ENCODE data around the gene SPEM2. TPM values are rescaled to one million over a fixed set of nuclear protein-coding genes. Genes with fewer than 3 reads are reported as not detected.

The SPEM2 gene
- polyA plus RNA-seq (ENCODE audit: insufficient read length in 4 of 4), result under 1 TPM in 1 of 4 donors, not detected in 3; 0.18 TPM

DNA sequence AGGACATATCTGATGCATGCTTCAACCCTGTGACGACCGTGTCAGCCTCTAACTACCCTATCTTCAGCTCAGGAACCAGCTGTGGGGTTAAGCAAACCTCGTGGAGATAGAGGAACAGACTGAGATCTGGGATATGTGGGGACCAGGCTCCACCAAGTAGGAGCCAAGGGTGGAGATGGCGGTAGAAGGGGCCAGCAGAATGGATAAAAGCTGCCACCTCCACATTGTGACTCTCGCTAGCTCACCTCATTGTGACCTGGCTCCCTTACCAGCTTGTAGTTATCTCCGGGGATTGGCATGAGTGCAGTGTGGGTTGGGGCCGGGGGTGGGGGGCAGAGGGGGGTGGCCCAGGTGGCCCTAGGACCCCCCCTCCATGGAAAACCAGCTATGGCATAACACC, at the start of gene SPEM2:
Gene SPEM2, plus strand, starts transcription at position 301 of the 400 bp plus-strand sequence. Its CDS starts 73 bp downstream, at position 374.
- DNase-seq (ENCODE audit: low read depth in 4 of 4, low spot score in 3 of 4), result no peak

DNA sequence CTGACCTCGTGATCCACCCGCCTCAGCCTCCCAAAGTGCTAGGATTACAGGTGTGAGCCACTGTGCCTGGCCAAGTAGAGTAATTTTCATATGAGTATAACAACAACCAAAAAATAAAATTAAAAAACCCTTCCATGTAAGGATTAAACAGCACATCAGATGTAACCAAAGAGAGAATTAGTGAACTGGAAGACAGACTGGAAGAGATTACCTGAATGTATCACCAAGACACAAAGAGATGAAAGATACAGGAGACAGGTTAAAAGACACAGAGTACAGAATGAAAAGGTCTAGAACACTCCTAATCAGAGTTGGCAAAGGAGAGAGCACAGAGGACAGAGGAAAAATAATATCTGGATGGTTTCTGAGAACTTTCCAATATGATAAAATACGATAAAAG, 46.3 kb upstream of the SPEM2 start:
- DNase-seq (ENCODE audit: low read depth in 4 of 4, low spot score in 3 of 4), result no peak

DNA sequence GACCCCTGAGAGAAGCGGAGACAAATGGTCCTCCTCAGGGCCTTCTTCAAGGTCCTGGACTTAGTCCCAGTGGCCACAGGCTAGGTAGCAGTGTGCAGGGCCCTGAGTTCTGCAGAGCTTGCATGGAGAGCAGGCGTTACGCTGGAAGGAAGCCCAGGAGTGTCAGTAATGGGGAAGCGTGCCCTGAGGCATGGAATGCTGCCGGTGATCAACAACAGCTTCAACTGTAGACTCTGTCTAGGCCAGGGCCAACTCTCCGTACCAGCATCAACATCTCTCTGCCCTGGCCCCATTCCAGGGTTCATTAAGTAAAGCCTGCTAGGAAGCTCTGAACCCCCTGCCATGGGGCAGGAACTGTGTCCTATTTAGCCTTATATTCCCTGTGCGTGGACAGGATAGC, 45.1 kb upstream of the SPEM2 start:
- no peak for DNase-seq (ENCODE audit: low read depth in 4 of 4, low spot score in 3 of 4)

DNA sequence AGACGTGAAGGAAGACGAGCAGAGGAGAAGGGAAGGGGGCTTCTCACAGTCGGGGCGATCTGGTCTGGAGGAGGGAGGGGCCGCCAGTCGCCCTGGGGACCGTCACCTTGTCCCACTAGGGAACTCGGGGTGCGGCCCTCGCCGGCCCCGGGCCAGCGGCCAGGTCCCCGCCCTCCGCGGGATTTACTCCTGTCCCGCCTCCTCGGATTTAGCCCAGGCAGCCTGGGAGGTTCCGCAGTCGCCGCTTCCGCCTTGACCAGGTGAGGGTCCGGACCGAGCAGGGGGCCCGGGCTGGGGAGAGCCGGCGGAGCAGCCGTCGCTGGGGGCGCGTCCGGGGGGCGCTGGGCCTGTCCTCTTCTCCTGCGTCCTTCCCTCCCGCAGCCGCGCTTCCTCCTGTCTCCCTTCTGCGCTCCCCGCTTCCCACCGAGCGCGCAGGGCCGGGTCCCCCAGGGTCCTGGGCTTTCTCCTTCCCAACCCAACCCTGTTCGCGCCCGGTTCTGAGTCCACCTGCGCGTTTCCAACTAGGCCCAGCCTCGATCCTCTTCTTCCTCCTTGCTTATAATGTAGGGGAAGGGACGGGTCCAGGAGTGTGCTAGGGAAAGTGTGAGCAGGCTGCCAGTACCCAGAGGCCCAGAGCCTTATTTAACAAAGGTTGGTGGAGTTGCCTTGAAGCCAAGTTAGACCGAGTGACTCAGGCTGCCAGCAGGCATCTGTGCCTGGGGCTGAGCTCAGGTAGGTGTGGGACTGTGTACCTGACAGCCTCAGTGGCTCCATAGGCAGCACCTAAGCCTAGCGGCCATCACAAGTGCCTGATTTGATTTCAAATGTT, 44.3 kb upstream of the SPEM2 start, which contains the start of gene TNK1:
Gene TNK1, plus strand, starts transcription at position 235 of the 829 bp plus-strand sequence. CDS start 1,838 bp downstream, outside the sequence.
- no peak for DNase-seq (ENCODE audit: low read depth in 4 of 4, low spot score in 3 of 4)

DNA sequence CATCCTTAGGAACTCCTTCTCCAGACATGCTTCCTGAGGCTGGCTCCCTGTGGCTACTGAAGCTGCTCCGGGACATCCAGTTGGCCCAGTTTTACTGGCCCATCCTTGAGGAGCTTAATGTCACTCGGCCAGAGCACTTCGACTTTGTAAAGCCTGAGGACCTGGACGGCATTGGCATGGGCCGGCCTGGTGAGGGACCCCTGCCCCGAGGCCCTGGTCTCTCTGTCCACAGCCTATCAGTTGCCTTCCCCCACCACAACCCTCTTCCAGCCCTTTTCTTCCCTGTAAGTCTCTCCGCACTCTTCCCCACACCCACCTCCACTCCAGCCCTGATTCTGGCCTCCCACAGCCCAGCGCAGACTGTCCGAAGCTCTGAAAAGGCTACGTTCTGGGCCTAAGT, 42.5 kb upstream of the SPEM2 start:
- DNase-seq (ENCODE audit: low read depth in 4 of 4, low spot score in 3 of 4), result no peak

GRCh38 chr17:7383371-7383741, 42.1 kb upstream of the SPEM2 start:
- DNase-seq (ENCODE audit: low read depth in 4 of 4, low spot score in 3 of 4), result no peak

DNA sequence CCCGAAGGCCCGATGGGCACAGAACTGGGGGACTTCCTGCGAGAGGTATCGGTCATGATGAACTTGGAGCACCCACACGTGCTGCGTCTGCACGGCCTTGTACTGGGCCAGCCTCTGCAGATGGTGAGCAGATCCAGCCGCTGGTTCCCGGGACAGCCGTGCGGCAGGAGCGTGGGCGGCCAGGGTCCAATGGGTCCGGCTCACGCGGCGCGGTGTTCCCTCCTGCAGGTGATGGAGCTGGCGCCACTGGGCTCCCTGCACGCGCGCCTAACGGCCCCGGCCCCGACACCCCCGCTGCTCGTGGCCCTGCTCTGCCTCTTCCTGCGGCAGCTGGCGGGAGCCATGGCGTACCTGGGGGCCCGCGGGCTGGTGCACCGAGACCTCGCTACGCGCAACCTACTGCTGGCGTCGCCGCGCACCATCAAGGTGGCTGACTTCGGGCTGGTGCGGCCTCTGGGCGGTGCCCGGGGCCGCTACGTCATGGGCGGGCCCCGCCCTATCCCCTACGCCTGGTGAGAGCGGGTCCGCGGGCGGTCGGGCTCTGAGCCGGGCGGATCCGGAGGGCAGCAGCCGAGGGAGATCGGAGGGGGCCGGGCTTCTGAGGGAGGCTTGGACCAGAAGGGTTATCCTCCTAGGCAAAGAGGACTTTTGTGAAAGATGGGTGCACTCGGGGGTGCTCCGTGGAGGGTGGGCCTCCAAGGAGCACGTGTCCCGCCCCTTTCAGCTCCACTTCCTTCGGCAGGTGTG, 41.5 kb upstream of the SPEM2 start:
- peak in 1 of 4 donors; percentile 52 for DNase-seq (ENCODE audit: low read depth in 4 of 4, low spot score in 3 of 4)

GRCh38 chr17:7384489-7385081, 40.8 kb upstream of the SPEM2 start:
- no peak for DNase-seq (ENCODE audit: low read depth in 4 of 4, low spot score in 3 of 4)

DNA sequence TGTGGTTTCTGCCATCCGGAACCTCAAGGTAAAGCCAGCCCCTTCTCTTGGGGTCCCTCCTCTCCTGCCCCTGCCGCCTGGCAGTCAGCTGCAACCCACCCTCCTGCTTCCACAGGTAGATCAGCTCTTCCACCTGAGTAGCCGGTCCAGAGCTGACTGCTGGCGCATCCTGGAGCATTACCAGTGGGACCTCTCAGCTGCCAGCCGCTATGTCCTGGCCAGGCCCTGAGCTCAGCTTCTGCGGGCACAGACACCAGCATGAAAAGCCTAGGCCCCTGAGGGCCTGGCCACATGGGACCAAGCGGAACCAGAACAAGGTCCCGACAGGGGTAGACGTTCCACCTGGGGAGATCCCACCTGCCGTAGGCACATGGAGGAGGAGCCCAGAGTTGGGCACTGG, 36.6 kb upstream of the SPEM2 start:
- no peak for DNase-seq (ENCODE audit: low read depth in 4 of 4, low spot score in 3 of 4)

- DNase-seq (ENCODE audit: low read depth in 4 of 4, low spot score in 3 of 4), result no peak
Measured at GRCh38 chr17:7389924-7390910, 35.2 kb upstream of the SPEM2 start.

GRCh38 chr17:7391307-7391706, 34.1 kb upstream of the SPEM2 start:
- no peak for DNase-seq (ENCODE audit: low read depth in 4 of 4, low spot score in 3 of 4)

DNA sequence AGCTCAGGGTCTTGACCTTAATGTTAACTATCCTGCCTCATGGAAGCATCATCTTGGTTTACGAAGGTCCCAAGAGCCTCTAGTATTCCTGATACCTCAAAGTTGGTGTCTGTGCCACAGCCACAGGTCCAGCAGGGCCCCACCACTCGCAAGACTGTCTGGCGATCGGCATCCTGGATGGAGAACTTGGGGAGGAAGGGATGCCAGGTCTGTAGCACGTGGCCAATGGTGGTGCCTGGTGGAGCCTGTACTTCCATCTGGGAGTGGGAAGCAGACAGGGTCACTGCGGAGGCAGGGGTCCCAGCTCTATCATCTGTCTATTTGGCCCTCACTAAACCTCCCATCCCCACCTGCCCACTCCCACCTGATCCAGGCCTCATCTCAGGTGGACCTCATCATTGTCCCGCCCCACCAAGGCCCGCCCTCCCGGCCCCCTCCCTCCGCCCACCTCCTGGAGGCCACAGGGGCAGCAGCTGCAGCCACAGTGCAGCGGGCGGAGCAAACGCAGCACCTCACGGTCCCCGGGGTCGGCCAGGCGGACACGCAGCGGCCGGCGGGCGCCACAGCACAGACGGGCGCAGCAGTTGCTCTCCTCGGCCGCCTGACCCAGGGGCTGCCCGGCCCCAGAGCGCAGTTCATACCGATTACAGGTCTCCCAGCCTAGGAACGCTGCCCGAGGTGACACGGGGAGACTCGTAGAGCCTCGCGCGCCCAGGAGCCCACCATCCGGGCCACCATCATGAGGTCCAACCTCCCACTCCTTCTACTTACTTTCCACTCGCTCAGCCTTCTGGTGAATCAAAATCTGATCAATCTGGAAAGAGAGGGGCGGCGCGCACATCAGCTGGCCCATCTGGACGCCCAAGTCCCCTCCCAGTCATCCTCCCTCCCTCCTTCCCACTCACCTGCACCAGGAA, 32.5 kb upstream of the SPEM2 start:
- no peak for DNase-seq (ENCODE audit: low read depth in 4 of 4, low spot score in 3 of 4)

DNA sequence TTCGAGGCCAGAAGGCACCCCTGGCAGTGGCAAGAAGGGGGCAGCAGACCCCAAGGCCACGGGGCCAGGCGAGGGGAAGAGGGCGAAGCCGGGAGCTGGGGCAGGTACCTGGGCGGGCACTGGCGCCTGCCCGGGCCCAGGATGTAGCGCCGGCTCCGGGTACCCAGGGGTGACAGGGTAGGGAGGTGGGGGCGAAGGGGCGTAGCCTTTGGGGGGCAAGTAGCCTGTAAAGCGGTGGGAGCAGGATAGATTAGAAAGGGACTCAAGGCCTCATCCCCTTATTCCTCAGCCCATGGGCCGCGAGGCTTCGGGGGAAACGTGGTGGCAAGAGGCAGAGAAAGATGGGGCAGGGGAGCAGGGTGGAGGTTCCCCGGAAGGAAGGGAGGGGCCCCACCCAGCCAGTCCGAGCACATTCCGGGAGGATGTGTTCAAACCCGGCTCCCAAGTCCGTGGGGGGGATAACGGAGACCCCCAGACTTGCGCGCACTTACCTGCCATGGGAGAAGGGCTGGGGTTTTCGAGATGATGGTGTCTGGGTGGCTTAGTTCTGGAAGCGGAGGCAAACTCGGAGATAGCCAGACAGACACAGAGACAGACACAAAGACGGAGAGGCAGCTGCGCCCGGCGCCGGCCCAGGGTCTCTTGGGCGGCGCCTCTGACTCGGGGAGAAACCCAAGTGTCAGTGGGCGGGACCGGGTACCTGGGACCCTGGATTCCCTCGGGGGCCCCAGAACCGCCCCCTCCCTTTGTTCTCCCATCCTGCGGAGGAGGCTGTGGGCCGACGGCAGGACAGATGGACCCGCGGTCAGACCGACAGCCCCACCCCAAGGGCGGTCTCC, 31.6 kb upstream of the SPEM2 start:
- no peak for DNase-seq (ENCODE audit: low read depth in 4 of 4, low spot score in 3 of 4)

DNA sequence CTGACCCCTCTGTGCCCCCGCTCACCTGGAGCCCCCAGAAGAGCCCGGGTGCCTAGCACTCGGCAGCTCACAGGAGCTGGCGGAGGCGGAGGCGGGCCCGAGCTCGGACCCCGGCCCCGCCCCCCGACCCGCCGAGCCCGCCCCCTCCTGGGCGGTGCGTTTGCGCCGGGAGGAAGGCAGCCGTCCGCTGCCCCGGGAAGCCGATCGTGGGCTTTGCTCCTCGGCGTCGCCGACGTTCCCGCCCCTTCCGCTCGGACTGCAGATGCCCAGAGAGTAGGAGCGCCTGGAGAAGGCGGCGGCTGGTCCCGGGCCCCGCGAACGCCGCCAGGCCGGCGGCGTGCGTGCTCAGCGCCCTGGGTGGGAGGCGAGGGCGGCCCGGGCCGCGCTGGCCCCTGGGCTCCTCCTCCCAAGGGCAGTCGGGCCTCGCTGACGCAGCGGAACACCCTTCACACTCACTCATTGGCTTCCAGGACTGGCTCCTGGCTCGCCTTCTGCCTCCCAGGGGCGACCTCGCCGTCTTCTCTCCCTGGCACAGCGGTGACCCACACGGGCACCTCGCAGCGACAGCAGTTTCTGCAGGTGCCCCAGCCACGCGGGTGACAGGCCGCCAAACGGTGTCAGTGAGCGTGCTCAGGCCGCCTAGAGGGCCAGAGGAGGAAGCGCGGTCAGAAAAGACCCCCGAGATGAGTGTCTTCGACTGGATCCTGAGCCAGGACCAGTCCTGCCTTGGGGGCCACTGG, 30.8 kb upstream of the SPEM2 start, which contains the start of gene PLSCR3:
Gene PLSCR3, minus strand, starts transcription at position 74 of the 740 bp plus-strand sequence. CDS start 415 bp downstream, outside the sequence.
- DNase-seq (ENCODE audit: low read depth in 4 of 4, low spot score in 3 of 4), result peak in 1 of 4 donors; percentile 66

GRCh38 chr17:7396147-7396546, 29.3 kb upstream of the SPEM2 start:
- DNase-seq (ENCODE audit: low read depth in 4 of 4, low spot score in 3 of 4), result no peak

GRCh38 chr17:7398612-7399011, 26.8 kb upstream of the SPEM2 start:
- no peak for DNase-seq (ENCODE audit: low read depth in 4 of 4, low spot score in 3 of 4)

- no peak for DNase-seq (ENCODE audit: low read depth in 4 of 4, low spot score in 3 of 4)
Measured at GRCh38 chr17:7403043-7403726, 22.2 kb upstream of the SPEM2 start.

Data from left renal pelvis (tissue), 4 donors.